Fibroblast of pulmonary artery (primary cell): Measurements from ENCODE around the gene NFYC.

ENCODE experiments used
- DNase-seq: peaks from one replicate; pipeline ENCODE4 v3.0.0-alpha.2; 2010; ENCODE audit warnings: low read depth
- H3K4me3 ChIP-seq: replicated peaks from 2 replicates; pipeline ENCODE4 v1.5.1; 2011; ENCODE audit warnings: low read depth, mild to moderate bottlenecking, control low read depth, low read length, moderate library complexity
- CTCF ChIP-seq: IDR thresholded peaks from 2 replicates; pipeline ENCODE4 v1.5.1; 2011; ENCODE audit warnings: mild to moderate bottlenecking, control low read depth, low read length, inconsistent platforms; ENCODE audit errors: missing control alignments

Gene NFYC

DNA sequence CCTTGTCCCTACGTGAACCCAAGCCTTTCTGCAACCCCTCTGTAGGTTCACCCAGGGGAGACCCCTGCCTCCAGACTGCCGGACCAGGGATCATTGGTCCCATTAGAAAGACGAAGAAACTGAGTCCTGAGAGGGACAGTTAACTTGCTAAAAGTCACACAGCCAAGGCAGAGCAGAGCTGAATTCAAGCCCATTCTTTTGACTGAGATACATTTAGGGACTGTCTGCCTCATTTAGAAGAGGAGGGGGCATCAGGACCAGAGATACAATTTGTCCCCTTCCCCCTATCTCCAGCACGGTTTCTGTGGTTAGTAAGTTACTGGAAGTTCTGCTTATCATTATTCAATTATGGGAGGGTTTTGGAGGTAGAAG, 111.2 kb downstream of the NFYC start:
- TF ChIP-seq CTCF, result no peak
- no peak for DNase-seq
- H3K4me3 ChIP-seq, result no peak overlapping the region

DNA sequence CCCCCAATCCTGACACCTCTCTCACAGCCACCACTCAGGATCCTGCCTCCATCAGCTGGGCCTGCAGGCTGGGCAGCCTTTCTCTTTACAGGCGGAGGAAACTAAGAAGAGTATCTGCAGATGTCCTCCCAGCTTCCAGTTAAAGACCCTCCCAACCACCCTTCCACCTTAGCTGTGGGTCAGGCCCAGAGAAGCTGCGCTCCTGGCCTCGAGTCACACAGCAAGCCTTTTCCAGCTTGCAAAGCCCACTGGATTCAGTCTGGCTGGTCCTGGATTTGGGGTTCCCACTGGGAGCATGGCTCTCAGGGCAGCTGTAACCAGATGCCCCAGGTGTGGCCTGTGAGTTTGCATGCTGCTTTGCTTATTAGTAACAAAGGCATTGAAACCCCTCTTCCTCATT, 111.9 kb downstream of the NFYC start:
- TF ChIP-seq CTCF, result no peak
- no peak overlapping the region for H3K4me3 ChIP-seq
- no peak for DNase-seq

GRCh38 chr1:40803902-40804301, 112.4 kb downstream of the NFYC start:
- no peak overlapping the region for H3K4me3 ChIP-seq
- TF ChIP-seq CTCF, result no peak
- DNase-seq, result no peak

DNA sequence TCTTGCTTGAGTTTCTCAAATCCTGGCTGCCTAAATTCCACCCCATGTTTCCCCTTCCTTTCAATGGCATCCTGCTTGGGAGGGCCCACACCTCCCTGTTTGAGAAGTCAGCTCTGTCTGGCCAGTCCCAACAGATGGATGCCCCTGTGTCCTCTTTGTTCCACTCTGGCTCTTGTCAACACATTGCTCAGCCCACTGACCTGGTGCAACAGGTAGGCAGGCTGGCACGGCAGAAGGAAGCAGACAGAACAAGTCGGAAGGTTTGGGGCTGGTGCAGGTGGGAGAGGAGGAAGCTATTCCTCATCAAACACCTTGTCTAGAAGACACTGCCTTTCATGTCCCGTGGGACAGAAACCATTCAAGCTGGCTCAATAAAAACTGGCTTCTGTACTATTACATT, 114.7 kb downstream of the NFYC start:
- DNase-seq, result no peak
- no peak overlapping the region for H3K4me3 ChIP-seq
- TF ChIP-seq CTCF, result no peak

DNA sequence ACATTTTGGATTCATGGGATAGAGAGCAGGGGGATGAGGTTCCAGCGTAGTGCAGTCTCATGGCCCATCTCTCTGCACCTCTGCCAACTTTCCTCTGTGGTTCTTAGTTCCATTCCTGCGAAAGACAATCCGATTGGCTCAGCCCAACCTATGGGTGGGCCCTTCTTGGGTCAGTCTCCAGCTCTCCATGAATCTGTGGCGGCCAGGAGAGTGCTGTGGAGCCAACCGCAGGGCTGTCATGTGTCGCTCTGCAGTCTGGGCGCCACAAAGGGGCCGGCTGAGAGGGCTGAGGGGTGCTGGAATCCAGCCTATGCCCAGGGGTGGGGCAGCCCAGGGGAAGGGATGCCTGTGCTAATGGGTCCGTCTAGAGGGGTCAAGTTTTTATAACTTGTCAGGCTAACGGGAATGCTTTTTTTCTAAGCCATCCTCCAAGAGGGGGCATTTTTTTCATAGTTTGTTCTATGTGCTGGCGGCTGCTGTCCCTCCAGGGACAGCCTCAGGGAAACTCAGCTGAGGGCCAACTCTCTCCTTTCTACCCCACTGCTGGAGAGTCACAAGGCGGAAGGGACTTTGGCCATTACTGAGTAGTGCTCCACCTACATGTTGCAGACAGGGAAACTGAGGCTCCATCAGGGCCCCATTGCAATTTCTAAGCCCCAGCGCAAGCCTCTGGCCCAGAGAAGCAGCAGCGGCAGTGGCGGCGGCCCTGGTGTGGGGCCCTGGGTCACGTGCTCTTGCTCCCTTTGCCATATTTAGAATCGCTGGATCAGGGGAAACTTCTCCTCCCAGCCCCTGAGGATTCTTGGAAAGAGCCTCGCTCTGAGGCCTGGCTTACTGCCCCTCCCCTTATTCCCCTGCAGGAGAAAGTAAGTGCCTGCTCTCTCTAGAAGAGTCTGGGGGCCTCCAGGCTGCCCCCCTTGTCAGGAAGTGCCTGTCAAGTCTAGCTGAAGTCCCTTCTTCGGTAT, 115.5 kb downstream of the NFYC start:
- TF ChIP-seq CTCF, result no peak
- no peak for DNase-seq
- H3K4me3 ChIP-seq, result no peak overlapping the region

DNA sequence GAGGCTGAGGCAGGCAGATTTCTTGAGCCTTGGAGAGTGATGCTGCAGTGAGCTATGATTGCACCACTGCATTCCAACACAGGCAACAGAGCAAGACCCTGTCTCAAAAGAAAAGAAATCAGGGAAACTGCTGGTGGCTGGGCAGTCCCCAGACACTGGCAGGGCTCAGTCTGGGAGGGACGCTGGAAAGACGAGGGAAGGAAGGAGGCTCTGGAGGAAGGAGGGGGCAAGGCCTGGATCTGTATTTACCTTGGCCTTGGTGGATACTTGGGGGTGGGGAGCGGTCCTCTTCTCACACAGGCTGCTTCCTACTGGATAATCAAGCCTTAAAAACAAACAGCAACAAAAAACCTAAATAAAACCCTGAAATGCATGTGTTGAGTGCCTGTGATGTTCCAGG, 116.5 kb downstream of the NFYC start:
- no peak overlapping the region for H3K4me3 ChIP-seq
- DNase-seq, result no peak
- no peak for TF ChIP-seq CTCF

DNA sequence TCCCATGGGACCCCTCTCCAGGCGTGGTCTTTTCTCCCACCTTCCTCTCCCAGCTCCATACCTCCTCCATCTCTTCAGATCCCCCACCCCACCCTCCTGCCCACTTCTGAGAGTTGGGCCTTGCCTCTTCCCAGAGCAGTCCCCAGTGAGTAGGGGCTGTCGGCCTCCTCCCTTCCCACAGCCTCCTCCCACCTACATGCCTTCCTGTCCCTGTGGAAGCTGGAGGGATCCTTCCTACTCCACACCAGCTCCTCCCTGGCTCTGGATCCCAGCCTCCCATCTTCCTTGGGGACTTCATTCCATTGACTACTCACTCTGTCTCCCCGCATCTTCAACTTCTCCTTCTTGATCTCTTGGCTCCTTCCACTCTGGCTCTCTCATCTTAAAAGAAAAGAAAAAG, 116.9 kb downstream of the NFYC start:
- no peak for DNase-seq
- TF ChIP-seq CTCF, result no peak
- H3K4me3 ChIP-seq, result no peak overlapping the region
